Activated T-cell treated with anti-CD3 and anti-CD28 coated beads for 4 hours (primary cell): ENCODE measurements around the gene CCDC186.

Experiments used
- DNase-seq: peaks from one replicate; pipeline ENCODE4 v3.0.0-alpha.2; 2020

The CCDC186 gene

DNA sequence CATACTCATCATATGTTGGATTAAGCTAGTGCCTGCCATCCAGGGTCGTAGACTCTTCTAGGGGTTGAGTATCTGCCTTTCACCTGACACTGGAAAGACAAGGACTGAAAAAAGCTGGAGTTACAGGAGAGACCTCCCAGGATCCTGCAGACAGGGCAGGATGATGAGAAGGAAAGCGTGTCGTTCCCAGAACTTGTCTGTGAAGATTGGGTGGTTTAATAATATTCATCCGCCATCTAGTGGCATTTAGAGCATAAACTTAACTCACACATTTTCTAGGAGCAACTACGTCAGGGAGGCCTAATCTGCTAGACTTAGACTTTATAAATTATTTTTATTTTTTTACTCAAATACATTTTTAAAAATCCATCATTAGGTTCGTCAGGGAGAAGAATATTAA, 70.7 kb downstream of the CCDC186 start:
- DNase-seq, result no peak

DNA sequence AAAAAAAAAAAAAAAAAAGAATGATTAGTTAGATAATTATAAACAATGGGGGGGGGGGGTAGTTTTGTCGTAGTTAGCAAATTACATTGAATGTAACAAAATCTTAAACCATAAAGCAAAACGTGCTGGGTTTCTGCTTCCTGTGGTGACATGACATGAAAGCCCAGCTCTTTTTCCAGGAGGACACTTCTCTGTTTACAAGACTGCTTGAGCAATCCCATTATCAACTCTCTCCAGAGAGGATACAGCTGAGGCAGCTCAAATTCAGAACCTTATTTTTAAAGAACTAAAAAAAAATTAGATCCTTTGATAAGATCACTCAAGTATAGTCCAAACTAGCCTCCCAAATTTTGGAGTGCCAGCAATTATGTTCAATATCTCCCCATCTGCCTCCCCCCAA, 71.7 kb downstream of the CCDC186 start:
- DNase-seq, result no peak

DNA sequence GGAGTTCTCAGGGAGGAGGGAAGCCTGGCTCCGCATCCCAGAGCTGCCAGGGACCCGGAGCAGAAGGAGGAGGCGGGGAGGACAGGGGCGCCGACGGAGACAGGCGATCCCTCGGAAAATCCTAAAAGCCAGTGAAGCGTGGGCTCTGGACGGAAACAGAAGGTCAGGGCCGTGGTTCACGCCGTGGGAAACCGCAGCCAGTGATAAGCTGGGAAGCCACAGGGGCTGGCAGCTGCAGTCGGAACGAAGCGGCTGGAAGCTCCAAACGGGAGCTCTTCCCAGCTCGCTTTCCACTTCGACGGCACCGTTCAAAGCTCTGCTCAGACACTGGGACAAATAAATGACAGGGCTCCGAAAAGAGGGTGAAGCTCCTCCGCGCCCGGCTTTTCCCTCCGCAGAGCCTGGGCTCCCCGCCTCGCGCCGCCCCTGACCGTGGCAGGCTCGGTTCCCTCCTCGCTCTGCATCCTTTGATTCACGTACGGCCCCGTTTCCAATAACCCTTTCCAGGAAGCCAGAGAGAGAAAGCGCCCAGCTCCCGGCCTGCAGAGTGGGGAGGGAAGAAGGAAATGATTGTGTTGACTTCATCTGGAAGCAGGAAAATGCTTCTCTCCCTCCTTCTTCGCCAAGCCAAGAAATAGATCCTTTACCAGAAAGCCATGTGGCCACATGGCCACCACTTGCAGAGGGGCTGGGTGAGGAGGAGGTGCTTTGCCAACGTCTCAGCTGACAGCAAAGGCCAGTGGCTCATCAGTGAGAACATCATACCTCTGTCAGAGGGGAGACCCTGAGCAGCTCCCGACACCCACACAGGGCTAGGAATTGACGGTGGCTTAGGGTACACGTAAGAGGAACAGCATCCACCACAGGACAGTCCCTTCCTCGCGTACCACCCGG, 72.9 kb downstream of the CCDC186 start:
- no peak for DNase-seq

DNA sequence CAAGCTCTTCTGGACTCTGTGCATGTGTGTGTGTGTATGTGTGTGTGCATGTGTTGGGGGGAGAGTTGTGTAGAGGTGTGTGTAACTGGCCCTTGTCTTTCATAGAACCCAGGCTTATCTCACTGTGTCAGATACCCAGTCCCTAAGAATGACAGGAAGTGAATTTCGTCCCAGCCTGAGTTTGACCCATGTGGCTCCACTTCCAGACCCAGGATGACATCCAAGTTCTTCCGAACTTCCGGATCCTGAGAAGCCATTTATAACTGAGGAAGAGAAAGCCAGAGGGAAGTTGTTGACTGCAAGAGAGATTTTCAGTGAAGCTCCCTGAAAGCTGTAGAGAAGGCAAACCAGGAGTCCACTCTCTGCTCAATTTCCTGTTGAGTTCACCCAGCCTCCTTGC, 77.1 kb downstream of the CCDC186 start:
- no peak for DNase-seq

GRCh38 chr10:114095559-114096337, 78.3 kb downstream of the CCDC186 start:
- no peak for DNase-seq

DNA sequence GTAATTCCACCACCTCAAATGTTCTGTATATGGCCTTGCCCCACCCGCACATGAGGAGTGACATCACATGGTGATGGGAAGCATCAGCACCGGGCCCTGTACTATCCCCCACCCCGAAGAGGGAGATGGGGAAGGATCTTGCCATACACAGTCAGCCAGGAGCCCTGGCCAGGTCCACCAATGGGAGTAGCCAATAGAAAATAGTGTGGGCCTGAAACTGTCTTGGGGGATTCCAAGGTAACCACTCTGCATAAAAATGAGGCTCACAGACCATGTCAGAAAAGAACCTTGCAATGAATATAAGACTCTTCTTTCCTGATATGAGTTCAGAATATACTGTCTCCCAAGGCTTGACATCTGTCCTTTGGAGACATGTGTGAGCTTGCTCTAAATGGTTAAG, 79.2 kb downstream of the CCDC186 start:
- no peak for DNase-seq

- no peak for DNase-seq
These were observed 86.3 kb downstream of the CCDC186 start for GRCh38 chr10:114087655-114088054.

DNA sequence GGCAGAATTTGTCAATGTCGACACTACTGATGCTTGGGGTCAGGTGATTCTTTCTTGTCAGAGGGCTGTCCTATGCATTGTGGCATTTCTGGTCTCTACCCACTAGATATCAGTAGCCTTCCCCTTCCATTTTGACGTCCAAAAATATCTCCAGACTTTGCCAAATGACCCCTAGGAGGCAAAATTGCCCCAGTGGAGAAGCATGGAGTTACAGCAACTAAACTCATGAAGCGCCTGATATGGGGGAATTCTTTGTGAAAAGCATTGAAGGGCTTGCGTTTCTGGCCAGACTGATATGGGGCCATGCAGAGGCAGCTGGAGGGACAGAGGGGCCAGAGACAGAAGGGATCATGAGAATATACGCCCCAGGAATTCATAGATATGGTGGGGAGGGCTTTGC, 86.7 kb downstream of the CCDC186 start:
- no peak for DNase-seq

GRCh38 chr10:114084215-114084614, 89.8 kb downstream of the CCDC186 start:
- no peak for DNase-seq

- DNase-seq, result no peak
These were observed 91.0 kb downstream of the CCDC186 start for GRCh38 chr10:114083040-114083439.

- no peak for DNase-seq
These were observed 92.0 kb downstream of the CCDC186 start for GRCh38 chr10:114081911-114082583.

GRCh38 chr10:114079421-114079820, 94.6 kb downstream of the CCDC186 start:
- DNase-seq, result no peak

DNA sequence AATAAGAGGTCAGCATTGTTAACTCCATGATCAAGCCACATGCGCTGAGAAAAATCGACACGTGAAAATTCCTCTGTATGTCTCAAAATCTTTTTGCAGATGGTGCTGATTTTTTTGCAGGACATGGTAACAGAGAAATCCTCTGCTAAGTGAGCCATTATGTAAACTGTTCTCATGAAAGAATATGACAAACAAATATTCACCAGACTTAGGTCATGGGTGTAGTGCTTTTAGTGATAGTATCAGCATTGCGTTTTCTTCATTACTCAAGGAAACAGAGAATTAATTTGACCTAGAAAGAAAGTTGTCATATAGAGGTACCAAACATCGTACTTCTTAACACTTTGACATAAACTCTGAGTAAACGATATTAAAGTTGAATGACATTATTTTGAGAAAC, 95.7 kb downstream of the CCDC186 start:
- no peak for DNase-seq

DNA sequence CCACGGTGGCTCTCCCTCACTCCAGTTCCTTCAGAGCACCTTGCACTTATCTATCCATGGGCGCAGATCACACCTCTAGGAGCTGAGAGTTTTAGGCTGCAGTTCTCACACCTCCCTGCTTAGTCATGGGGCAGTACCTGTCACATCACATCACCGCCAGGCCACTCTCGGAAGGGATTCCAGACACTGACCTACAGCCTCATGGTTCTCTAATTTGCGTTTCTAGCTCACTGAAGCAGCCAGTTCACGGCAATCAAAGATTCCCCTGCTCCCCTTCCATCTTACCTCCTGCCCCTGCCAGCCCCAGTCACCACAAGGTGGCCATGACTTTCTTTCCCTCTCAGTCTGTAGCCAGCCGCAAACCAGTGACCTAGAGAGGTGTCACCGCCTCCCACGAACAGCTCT, 96.2 kb downstream of the CCDC186 start:
- no peak for DNase-seq

DNA sequence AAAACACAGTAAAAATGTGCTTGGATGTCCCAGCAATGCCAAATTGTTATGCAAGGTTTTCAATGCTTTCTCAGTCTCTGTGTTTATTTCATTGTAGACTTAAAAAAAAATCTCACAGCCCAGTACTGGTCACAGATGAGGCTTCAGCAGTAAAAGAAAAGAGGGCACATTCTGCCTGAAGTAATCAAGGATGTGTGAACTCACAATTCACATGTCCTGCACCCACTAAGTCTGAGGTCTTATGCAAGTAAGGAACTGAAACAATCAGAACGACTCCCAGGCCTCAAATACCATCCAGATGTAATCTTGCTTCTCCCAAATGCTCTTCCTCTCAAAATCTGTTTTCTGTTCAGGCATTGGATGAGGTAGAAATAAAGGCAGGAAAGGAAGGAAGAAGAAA, 96.7 kb downstream of the CCDC186 start:
- no peak for DNase-seq

GRCh38 chr10:114075093-114075492, 98.9 kb downstream of the CCDC186 start:
- no peak for DNase-seq

DNA sequence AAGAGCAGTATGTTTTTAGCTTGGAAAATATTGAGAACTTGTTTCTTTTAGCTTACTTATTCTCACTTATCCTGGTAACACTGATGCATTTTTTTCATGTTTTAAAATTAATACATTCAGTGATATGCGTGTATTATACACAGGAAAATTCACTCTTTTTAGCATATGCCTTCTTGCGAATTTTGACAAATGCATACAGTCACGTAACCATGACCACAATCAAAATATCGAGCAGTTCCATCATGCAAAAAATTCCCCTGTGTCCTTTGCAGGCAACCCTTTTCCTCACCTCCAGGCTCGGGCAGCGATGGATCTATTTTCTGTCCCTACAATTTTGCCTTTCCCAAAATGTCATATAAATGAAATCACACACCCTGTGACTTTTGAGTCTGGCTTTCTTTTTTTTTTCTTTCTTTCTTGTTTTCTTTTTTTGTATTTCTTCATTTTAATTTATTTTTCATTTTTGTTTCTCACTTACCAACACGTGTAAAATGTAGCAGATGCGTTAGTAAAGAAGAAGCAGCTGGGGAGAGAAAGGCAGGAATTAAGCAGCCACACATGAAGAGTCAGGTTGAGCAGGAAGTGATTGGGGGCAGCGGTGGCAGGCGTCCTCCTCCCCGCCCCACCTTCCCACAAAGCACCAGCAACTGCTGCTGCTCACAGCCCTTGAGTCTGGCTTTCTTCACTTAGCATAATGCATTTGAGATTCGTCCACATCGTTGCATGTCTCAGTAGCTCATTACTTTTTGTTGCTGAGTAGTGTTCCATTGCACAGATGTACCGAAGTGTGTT, 100.4 kb downstream of the CCDC186 start:
- DNase-seq, result no peak

DNA sequence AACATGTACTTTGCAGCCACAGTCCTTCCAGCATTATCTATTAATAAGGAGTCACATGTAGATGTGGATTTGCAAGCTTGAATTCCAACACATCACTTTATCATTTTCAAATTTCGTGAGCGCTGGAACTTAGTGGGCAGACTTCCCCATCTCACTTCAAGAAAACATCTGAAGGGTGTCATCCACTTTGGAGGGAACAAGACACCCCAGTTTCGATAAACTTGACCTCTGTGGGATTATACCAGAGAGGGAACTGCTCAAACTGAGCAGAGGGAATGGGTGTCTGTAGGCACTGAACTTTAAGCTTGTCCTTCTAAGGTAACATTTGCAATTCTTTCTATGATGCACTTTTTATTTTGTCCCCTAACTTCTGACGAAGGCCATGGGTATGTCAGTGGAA, 102.8 kb downstream of the CCDC186 start:
- no peak for DNase-seq
